ENCODE measurements around the gene CD47. TPM values are rescaled to one million over a fixed set of nuclear protein-coding genes. Genes with fewer than 3 reads are reported as not detected.

Gene CD47
- total RNA-seq, 1 donor from 2014 or later: 44.8 TPM

GRCh38 chr3:108044699-108045098, 46.1 kb downstream of the CD47 start:
- Mint-ChIP-seq H3K4me1 (ENCODE audit: unreplicated experiment) (no peaks in the 10 kb centered on the region), H3K9me3 (ENCODE audit: unreplicated experiment) (no peaks in the 10 kb centered on the region), H3K4me3 (ENCODE audit: unreplicated experiment) (no peak overlapping the region), H3K27me3 (ENCODE audit: unreplicated experiment) (no peaks in the 10 kb centered on the region), H3K27ac (ENCODE audit: unreplicated experiment) (no peak overlapping the region), H3K36me3 (ENCODE audit: unreplicated experiment) (peaks cover 19% of the 10 kb centered on the region)
- DNase-seq (ENCODE audit: extremely low spot score, unreplicated experiment): no peak
- TF ChIP-seq CTCF (IDR thresholded peaks at IDR 0.05): no peak

- TF ChIP-seq CTCF (IDR thresholded peaks at IDR 0.05): no peak
- DNase-seq (ENCODE audit: extremely low spot score, unreplicated experiment): no peak
- Mint-ChIP-seq H3K27me3 (ENCODE audit: unreplicated experiment) (no peaks in the 10 kb centered on the region), H3K36me3 (ENCODE audit: unreplicated experiment) (peaks cover 14% of the 10 kb centered on the region), H3K4me3 (ENCODE audit: unreplicated experiment) (no peak overlapping the region), H3K27ac (ENCODE audit: unreplicated experiment) (no peak overlapping the region), H3K9me3 (ENCODE audit: unreplicated experiment) (no peaks in the 10 kb centered on the region), H3K4me1 (ENCODE audit: unreplicated experiment) (no peaks in the 10 kb centered on the region)
These were observed 48.5 kb downstream of the CD47 start for GRCh38 chr3:108042300-108042699.

GRCh38 chr3:108041253-108041652, 49.6 kb downstream of the CD47 start:
- Mint-ChIP-seq H3K27me3 (ENCODE audit: unreplicated experiment) (no peaks in the 10 kb centered on the region), H3K36me3 (ENCODE audit: unreplicated experiment) (peaks cover 10% of the 10 kb centered on the region), H3K4me1 (ENCODE audit: unreplicated experiment) (no peaks in the 10 kb centered on the region), H3K4me3 (ENCODE audit: unreplicated experiment) (no peak overlapping the region), H3K9me3 (ENCODE audit: unreplicated experiment) (no peaks in the 10 kb centered on the region), H3K27ac (ENCODE audit: unreplicated experiment) (no peak overlapping the region)
- no peak for TF ChIP-seq CTCF (IDR thresholded peaks at IDR 0.05)
- no peak for DNase-seq (ENCODE audit: extremely low spot score, unreplicated experiment)

GRCh38 chr3:108037770-108038169, 53.1 kb downstream of the CD47 start:
- no peaks in the 10 kb centered on the region for H3K27me3 Mint-ChIP-seq (ENCODE audit: unreplicated experiment)
- no peak for DNase-seq (ENCODE audit: extremely low spot score, unreplicated experiment)
- H3K4me3 Mint-ChIP-seq (ENCODE audit: unreplicated experiment): no peak overlapping the region
- TF ChIP-seq CTCF (IDR thresholded peaks at IDR 0.05): no peak
- no peak overlapping the region for H3K27ac Mint-ChIP-seq (ENCODE audit: unreplicated experiment)
- H3K36me3 Mint-ChIP-seq (ENCODE audit: unreplicated experiment): peaks cover 5% of the 10 kb centered on the region
- H3K4me1 Mint-ChIP-seq (ENCODE audit: unreplicated experiment): no peaks in the 10 kb centered on the region
- H3K9me3 Mint-ChIP-seq (ENCODE audit: unreplicated experiment): no peaks in the 10 kb centered on the region

GRCh38 chr3:108036984-108037741, 53.7 kb downstream of the CD47 start:
- no peak overlapping the region for H3K4me3 Mint-ChIP-seq (ENCODE audit: unreplicated experiment)
- H3K9me3 Mint-ChIP-seq (ENCODE audit: unreplicated experiment): no peaks in the 10 kb centered on the region
- H3K27me3 Mint-ChIP-seq (ENCODE audit: unreplicated experiment): no peaks in the 10 kb centered on the region
- H3K27ac Mint-ChIP-seq (ENCODE audit: unreplicated experiment): no peak overlapping the region
- H3K36me3 Mint-ChIP-seq (ENCODE audit: unreplicated experiment): peaks cover 5% of the 10 kb centered on the region
- DNase-seq (ENCODE audit: extremely low spot score, unreplicated experiment): no peak
- TF ChIP-seq CTCF (IDR thresholded peaks at IDR 0.05): no peak
- H3K4me1 Mint-ChIP-seq (ENCODE audit: unreplicated experiment): no peaks in the 10 kb centered on the region

All from osteocyte (in vitro differentiated cells).